Prostate gland (tissue), 2 donors: Measurements from ENCODE around the gene TRIM7. TPM values are rescaled to one million over a fixed set of nuclear protein-coding genes. Genes with fewer than 3 reads are reported as not detected.
A peak's percentile ranks its signal among the peaks of the same experiment; 100 is the strongest.

ENCODE experiments used
- DNase-seq: peaks from one replicate; pipeline ENCODE4 v3.0.0-alpha.2; 2019; ENCODE audit warnings: low spot score
- H3K27ac ChIP-seq, 2 donors: fragments of 200-600 bp; sonication (generic); 2 replicates each; pipeline ENCODE4 v1.5.1; 2017 to 2019
- H3K27me3 ChIP-seq: fragments of 200-600 bp; sonication (generic); replicated peaks from 2 replicates; pipeline ENCODE4 v1.5.1; 2019; ENCODE audit not compliant: insufficient read depth
- H3K36me3 ChIP-seq, 2 donors: fragments of 200-600 bp; sonication (generic); 1 replicate in 1 of 2; 2 replicates in 1 of 2; pipeline versions ENCODE4 v1.5.1 to v1.8.1; 2017 to 2019
- H3K4me1 ChIP-seq: fragments of 200-600 bp; sonication (generic); replicated peaks from 2 replicates; pipeline ENCODE4 v1.5.1; 2019
- H3K4me3 ChIP-seq, 2 donors: fragments of 200-600 bp; sonication (generic); 2 replicates each; pipeline ENCODE4 v1.5.1; 2017 to 2019
- H3K9me3 ChIP-seq: fragments of 200-600 bp; sonication (generic); 2 replicates; pipeline ENCODE4 v1.5.1; 2017
- POLR2A ChIP-seq: fragments of 450-650 bp; IDR thresholded peaks from one replicate; pipeline ENCODE4 v1.6.1; 2016; ENCODE audit warnings: antibody characterized with exemption, mild to moderate bottlenecking
- POLR2AphosphoS5 ChIP-seq: sonication (generic); formaldehyde crosslinking; IDR thresholded peaks from one replicate; pipeline ENCODE4 v1.6.1; 2017; ENCODE audit warnings: antibody characterized with exemption
- WGBS: methylation state at CpG from one replicate; pipeline ENCODE4 v1.1.5; 2018; 5-methylcytosine and 5-hydroxymethylcytosine counted together
- intact Hi-C: fragments of 100-400 bp; cut with DNase I; formaldehyde crosslinking; loops from one replicate; pipeline ENCODE4 v1.14.2; 2022
- total RNA-seq, 2 donors: library from RNA; depleted of rRNA; stranded (reverse); fragments of >200 nt; gene quantifications; one replicate each; pipeline ENCODE4 v1.1.0, GENCODE V29; 2016
- TF ChIP-seq, protein P1 (sequence below), 4 experiments: fragments of 200-600 bp in 2 of 4; fragments of 450-650 bp in 2 of 4; sonication (generic) in 2 of 4; IDR thresholded peaks; 1 replicate in 3 of 4; 2 replicates in 1 of 4; pipeline ENCODE4 v1.5.1; 2016 to 2019; ENCODE audit warnings: antibody characterized with exemption in 4 of 4, mild to moderate bottlenecking in 2 of 4, moderate library complexity in 2 of 4

TRIM7 gene
- total RNA-seq, 2 donors from 2014 or later: 4.5 to 6.4 TPM

DNA sequence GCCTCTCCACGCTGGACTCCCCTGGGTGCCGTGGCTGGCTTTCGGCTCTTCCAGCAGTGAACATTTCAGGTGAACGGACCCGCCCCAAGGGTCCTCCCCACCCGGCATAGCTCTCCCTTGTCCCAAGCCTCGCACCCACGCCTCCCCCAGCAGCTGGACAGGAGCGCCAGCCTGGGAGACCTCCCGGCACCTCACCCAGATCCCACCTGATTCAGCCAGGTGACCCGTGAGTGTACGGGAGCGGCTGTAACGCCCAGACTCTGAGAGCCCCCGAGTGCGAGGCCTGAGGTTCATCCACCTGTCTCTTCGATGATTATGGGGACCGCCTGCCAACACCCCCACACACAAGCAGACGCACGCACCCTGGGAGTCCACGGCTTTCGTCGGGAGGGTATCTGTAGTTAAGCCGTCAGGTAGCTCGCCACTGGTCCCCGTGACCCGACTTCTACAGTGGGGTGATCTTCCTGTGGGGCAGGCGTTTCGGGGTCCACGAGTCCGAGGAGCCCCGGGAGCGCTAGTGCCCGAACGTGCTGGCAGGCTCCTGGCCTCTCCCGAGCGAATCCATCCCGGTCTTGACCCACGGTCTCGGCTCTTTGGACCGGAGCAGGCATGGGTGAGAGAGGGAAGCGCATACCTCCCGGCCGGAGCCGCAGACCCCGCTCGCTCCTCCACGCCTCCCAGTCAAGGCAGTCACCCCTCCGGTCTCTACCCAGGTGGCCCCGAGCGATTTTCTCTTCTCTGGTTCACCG, 14.9 kb downstream of the TRIM7 start:
- Histone ChIP-seq H3K27me3 (no peaks in the 10 kb centered on the region), H3K4me3 (peak overlapping the region; percentile 62 to 90), H3K36me3 (no peaks in the 10 kb centered on the region), H3K27ac (peak overlapping the region; percentile 86 to 95), H3K9me3 (no peaks in the 10 kb centered on the region), H3K4me1 (peaks cover 7% of the 10 kb centered on the region)
- TF ChIP-seq POLR2A: no peak
- WGBS: under 1% methylated on average over 41 of the region's 52 CpGs
- DNase-seq: no peak
- intact Hi-C loops: loop anchor here (1.0 to 10.0 kb wide), 2 partner anchors 17 to 325 kb away; partner anchors contain the start of gene ZFP62

DNA sequence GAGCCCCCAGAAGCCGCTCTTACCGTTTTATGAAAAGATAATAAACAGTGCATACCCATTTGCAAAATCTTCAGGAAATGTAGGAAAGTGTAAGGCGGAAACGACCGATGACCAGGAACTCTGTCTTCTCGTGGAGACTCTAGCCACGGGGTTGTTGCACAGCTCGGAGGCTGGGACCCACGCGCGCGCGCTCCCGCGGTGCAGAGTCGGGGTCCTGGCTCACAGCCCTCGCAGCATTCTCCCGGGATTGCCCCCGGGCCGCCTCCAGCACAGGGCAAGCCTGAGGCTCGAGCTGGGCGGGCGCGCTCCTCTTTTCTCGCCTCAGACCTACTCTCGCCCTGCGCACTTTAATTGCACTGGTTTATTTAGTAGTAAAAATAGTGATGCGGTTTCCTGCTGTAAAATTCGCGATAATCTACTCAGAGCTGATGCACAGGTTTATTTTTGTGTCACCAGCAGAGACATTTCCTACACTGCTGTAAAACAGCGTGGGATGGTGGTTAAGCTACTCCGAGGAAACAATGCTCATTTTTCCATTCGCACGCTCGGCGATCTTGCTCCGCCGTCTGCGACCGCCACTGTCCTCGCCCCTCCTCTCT, 15.5 kb downstream of the TRIM7 start:
- H3K27me3 ChIP-seq: no peaks in the 10 kb centered on the region
- H3K27ac ChIP-seq: peak overlapping the region; percentile 86 to 95
- no peaks in the 10 kb centered on the region for H3K36me3 ChIP-seq
- H3K9me3 ChIP-seq: no peaks in the 10 kb centered on the region
- TF ChIP-seq, protein P1, sequence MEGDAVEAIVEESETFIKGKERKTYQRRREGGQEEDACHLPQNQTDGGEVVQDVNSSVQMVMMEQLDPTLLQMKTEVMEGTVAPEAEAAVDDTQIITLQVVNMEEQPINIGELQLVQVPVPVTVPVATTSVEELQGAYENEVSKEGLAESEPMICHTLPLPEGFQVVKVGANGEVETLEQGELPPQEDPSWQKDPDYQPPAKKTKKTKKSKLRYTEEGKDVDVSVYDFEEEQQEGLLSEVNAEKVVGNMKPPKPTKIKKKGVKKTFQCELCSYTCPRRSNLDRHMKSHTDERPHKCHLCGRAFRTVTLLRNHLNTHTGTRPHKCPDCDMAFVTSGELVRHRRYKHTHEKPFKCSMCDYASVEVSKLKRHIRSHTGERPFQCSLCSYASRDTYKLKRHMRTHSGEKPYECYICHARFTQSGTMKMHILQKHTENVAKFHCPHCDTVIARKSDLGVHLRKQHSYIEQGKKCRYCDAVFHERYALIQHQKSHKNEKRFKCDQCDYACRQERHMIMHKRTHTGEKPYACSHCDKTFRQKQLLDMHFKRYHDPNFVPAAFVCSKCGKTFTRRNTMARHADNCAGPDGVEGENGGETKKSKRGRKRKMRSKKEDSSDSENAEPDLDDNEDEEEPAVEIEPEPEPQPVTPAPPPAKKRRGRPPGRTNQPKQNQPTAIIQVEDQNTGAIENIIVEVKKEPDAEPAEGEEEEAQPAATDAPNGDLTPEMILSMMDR (IDR thresholded peaks at IDR 0.05): no peak
- TF ChIP-seq POLR2AphosphoS5 (no peak), POLR2A (no peak)
- no peak for DNase-seq
- peaks cover 7% of the 10 kb centered on the region for H3K4me1 ChIP-seq
- 0% methylated on average over 41 of the region's 41 CpGs for WGBS
- peak overlapping the region; percentile 62 to 90 for H3K4me3 ChIP-seq
- intact Hi-C loops: loop anchor here (10.0 kb wide), 1 partner anchor 325 kb away; the partner anchor contains the start of gene ZFP62

DNA sequence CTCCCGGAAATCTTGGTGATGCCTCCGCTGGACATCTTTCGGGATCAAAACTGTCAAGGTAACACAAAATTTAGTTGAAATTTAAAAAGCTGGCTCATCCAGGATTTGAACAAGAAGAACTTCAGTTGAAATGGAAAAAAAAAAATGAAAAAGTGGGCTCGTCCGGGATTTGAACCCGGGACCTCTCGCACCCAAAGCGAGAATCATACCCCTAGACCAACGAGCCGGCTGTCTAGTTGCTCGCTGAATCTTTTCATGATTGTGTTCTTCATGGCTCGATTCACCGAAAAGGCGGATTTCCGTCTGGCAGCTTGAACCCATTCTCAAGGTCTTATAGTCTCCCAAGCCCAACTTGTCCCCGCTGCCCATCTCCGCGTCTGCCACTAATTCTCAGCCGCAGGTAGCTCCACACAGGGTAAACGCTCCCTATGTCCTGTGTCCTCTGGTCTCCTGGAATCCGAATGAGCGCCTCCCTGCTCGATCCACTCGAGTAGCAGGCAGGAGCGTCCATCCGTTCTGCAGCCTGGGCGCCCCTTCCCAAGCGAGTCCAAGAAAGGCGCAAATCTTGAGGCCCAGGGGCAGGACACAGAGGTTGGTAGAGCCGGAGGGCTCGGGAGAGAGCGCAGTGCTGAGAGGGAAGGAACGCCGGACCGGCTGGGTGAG, 16.2 kb downstream of the TRIM7 start:
- under 1% methylated on average over 34 of the region's 35 CpGs for WGBS
- H3K27ac ChIP-seq: peak overlapping the region; percentile 86 to 95
- no peaks in the 10 kb centered on the region for H3K9me3 ChIP-seq
- peak; percentile 83 for DNase-seq
- H3K27me3 ChIP-seq: no peaks in the 10 kb centered on the region
- no peaks in the 10 kb centered on the region for H3K36me3 ChIP-seq
- H3K4me1 ChIP-seq: peaks cover 7% of the 10 kb centered on the region
- H3K4me3 ChIP-seq: peak overlapping the region; percentile 62 to 90
- peak; percentile 74 for TF ChIP-seq POLR2AphosphoS5
- no peak for TF ChIP-seq POLR2A
- TF ChIP-seq, protein P1 (IDR thresholded peaks at IDR 0.05): no peak
- intact Hi-C loops: loop anchor here (1.0 to 10.0 kb wide), 2 partner anchors 29 to 324 kb away; partner anchors contain the start of gene ZFP62

DNA sequence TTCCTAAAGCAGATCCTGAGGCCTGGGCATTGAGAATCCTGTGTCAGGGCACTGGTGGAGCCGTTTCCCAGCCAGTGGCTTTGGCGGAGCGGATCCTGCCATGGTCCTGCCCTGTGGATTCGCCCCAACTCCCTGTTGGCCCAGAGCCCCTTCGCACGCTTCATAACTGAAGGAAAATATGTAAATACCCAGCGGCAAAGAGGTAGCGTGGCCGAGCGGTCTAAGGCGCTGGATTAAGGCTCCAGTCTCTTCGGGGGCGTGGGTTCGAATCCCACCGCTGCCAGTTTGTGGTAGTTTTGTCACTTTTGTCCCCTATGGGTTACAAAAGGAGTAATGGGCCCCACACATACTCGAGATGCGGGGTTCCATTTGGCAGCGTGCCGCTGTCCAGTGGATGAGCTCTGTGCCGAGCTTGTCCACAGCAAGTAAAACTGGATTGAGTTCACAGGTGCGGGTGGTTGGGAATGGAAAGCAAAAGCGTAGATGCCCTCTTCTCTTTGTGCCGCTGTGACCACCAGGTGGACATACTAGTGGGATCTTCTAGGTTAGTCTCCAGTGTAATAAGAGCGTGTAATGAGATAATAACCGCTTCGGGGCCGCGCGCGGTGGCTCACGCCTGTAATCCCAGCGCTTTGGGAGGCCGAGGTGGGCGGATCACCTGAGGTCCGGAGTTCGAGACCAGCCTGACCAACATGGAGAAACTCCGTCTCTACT, 17.3 kb downstream of the TRIM7 start:
- no peaks in the 10 kb centered on the region for H3K36me3 ChIP-seq
- H3K27me3 ChIP-seq: no peaks in the 10 kb centered on the region
- TF ChIP-seq POLR2AphosphoS5 (peak; percentile 74), POLR2A (peak; percentile 10)
- TF ChIP-seq, protein P1 (IDR thresholded peaks at IDR 0.05): no peak
- WGBS: 4% methylated on average over 37 of the region's 37 CpGs
- peak overlapping the region; percentile 62 to 90 for H3K4me3 ChIP-seq
- peak; percentile 74 for DNase-seq
- H3K27ac ChIP-seq: peak overlapping the region; percentile 86 to 95
- intact Hi-C loops: loop anchor here (1.0 to 10.0 kb wide), 2 partner anchors 31 to 323 kb away; partner anchors contain the start of gene ZFP62
- H3K4me1 ChIP-seq: no peaks in the 10 kb centered on the region
- no peaks in the 10 kb centered on the region for H3K9me3 ChIP-seq
